Osteoblast (primary cell): ENCODE data around the gene NACC2. TPM values are rescaled to one million over a fixed set of nuclear protein-coding genes. Genes with fewer than 3 reads are reported as not detected.
A peak's percentile ranks its signal among the peaks of the same experiment; 100 is the strongest.

Experiments
- DNase-seq: peaks from one replicate; pipeline ENCODE4 v3.0.0; 2011; ENCODE audit warnings: low spot score, mixed read lengths; ENCODE audit not compliant: insufficient read length; ENCODE audit errors: missing footprints
- H2AFZ ChIP-seq: 2 replicates; pipeline ENCODE4 v1.6.0; 2011; ENCODE audit warnings: mild to moderate bottlenecking, low read length
- H3K27ac ChIP-seq: 2 replicates; pipeline ENCODE4 v1.5.1; 2011; ENCODE audit warnings: mild to moderate bottlenecking, low read depth, low read length, moderate library complexity
- H3K27me3 ChIP-seq: 2 replicates; pipeline ENCODE4 v1.6.0; 2012; ENCODE audit warnings: mild to moderate bottlenecking, control low read depth, inconsistent platforms, low read length, moderate library complexity; ENCODE audit not compliant: insufficient read depth
- H3K36me3 ChIP-seq: 2 replicates; pipeline ENCODE4 v1.5.1; 2011; ENCODE audit warnings: mild to moderate bottlenecking, low read length, control low read depth, moderate library complexity; ENCODE audit not compliant: insufficient read depth
- H3K4me1 ChIP-seq: 2 replicates; pipeline ENCODE4 v1.5.1; 2011; ENCODE audit warnings: mild to moderate bottlenecking, low read length, control low read depth, moderate library complexity; ENCODE audit not compliant: insufficient read depth
- H3K4me2 ChIP-seq: 2 replicates; pipeline ENCODE4 v1.6.0; 2011; ENCODE audit warnings: mild to moderate bottlenecking, low read length; ENCODE audit not compliant: insufficient read depth
- H3K4me3 ChIP-seq: fragments of 200-600 bp; sonication (generic); 3 replicates; pipeline ENCODE4 v1.5.1; 2012; ENCODE audit warnings: mild to moderate bottlenecking, low read length, inconsistent platforms; ENCODE audit not compliant: insufficient read depth
- H3K79me2 ChIP-seq: 2 replicates; pipeline ENCODE4 v1.6.0; 2012; ENCODE audit warnings: mild to moderate bottlenecking, low read length, control low read depth, inconsistent platforms; ENCODE audit not compliant: insufficient read depth
- H3K9me3 ChIP-seq: 2 replicates; pipeline ENCODE4 v1.5.1; 2011; ENCODE audit warnings: low read depth, low read length, control low read depth
- H4K20me1 ChIP-seq: 2 replicates; pipeline ENCODE4 v1.6.0; 2012; ENCODE audit warnings: mild to moderate bottlenecking, low read length, control low read depth; ENCODE audit not compliant: insufficient read depth
- total RNA-seq: library from RNA; depleted of rRNA; stranded (reverse); fragments of >200 nt; gene quantifications from 2 replicates; pipeline ENCODE4 v1.2.3, GENCODE V29; 2012
- TF ChIP-seq, protein P1 (sequence below): IDR thresholded peaks from 2 replicates; pipeline ENCODE4 v1.5.1; 2011; ENCODE audit warnings: mild to moderate bottlenecking, low read depth, low read length, moderate library complexity; ENCODE audit errors: extremely low read depth

Gene NACC2
- total RNA-seq, 1 donor: 32.9 TPM

DNA sequence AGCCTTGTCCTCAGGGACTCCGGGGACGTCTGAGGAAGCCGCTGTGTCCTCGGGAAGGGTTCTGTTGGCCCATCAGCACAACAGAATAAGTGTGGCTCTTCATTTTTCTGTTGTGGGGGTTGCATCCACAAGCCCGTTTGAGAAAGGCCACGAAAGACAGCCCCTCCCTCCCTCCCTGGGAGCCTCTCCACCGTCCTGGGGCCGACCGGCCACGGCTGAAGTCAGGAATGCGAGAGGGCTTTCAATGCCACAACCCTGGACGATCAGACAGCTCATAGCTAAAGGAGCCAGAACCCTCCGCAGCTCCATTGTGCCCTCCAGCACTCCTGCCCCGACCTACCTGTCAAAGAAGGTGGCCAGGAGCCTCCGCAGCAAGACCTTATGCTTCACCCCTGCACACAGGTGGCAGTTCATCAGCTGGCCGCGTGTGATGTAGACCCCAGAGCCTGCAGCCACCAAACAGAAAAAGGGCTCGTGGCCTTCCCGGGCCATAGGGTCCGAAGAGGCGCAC is 81.5 kb downstream of the NACC2 start:
- H3K36me3 ChIP-seq: peaks cover 21% of the 10 kb centered on the region
- TF ChIP-seq, protein P1, sequence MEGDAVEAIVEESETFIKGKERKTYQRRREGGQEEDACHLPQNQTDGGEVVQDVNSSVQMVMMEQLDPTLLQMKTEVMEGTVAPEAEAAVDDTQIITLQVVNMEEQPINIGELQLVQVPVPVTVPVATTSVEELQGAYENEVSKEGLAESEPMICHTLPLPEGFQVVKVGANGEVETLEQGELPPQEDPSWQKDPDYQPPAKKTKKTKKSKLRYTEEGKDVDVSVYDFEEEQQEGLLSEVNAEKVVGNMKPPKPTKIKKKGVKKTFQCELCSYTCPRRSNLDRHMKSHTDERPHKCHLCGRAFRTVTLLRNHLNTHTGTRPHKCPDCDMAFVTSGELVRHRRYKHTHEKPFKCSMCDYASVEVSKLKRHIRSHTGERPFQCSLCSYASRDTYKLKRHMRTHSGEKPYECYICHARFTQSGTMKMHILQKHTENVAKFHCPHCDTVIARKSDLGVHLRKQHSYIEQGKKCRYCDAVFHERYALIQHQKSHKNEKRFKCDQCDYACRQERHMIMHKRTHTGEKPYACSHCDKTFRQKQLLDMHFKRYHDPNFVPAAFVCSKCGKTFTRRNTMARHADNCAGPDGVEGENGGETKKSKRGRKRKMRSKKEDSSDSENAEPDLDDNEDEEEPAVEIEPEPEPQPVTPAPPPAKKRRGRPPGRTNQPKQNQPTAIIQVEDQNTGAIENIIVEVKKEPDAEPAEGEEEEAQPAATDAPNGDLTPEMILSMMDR: no peak
- peak; percentile 76 for DNase-seq
- H4K20me1 ChIP-seq: peaks cover 50% of the 10 kb centered on the region
- no peaks in the 10 kb centered on the region for H3K27me3 ChIP-seq
- no peak overlapping the region for H2AFZ ChIP-seq
- peaks cover 22% of the 10 kb centered on the region for H3K79me2 ChIP-seq
- H3K4me2 ChIP-seq: no peak overlapping the region
- H3K4me1 ChIP-seq: peaks cover 2% of the 10 kb centered on the region
- H3K27ac ChIP-seq: no peak overlapping the region
- no peaks in the 10 kb centered on the region for H3K9me3 ChIP-seq
- no peak overlapping the region for H3K4me3 ChIP-seq

DNA sequence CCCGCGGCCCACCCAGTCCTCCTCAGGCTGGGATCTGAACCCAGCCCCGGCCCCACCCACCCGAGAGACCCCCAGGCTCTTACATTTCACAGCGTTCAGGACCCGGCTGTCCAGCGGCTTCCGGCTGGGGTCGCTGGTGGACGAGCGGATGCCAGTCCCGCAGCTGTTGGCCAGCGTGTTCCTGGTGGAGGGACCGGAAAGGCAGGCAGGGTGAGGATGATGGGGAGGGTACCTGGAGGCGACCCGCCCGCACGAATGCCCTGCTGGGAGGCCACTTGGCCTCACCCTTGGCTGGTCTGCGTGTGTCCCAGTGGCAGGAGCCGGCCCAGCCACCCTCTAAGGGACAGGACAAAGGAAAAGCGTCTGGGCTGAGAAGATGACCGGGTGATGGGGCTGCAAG is 82.0 kb downstream of the NACC2 start:
- peaks cover 7% of the 10 kb centered on the region for H3K4me1 ChIP-seq
- DNase-seq: no peak
- TF ChIP-seq, protein P1: no peak
- H3K27ac ChIP-seq: no peak overlapping the region
- no peak overlapping the region for H3K4me2 ChIP-seq
- H2AFZ ChIP-seq: no peak overlapping the region
- peaks cover 18% of the 10 kb centered on the region for H3K79me2 ChIP-seq
- no peaks in the 10 kb centered on the region for H3K27me3 ChIP-seq
- H4K20me1 ChIP-seq: peaks cover 50% of the 10 kb centered on the region
- H3K36me3 ChIP-seq: peaks cover 22% of the 10 kb centered on the region
- no peaks in the 10 kb centered on the region for H3K9me3 ChIP-seq
- H3K4me3 ChIP-seq: no peak overlapping the region

DNA sequence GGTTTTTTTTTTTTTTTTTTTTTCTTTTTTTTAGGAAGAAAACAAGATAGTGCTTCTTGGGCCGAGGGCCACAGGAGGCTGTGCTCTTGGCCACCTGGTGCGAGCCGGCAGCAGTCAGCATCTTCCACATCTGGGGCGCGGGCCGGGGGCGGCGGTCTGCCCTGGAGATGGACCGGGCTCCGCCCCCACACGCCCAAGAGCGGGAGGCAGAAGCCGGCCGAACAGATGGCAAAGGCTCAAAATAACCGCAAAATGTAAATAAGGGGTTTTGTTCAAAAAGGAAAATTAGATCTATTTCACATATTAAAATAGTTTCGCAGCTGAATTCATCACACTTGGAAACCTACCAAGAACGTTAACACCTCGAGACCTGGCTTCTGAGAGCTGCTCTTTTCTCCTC is 82.4 kb downstream of the NACC2 start:
- H4K20me1 ChIP-seq: peaks cover 50% of the 10 kb centered on the region
- H3K27ac ChIP-seq: no peak overlapping the region
- no peak overlapping the region for H2AFZ ChIP-seq

DNA sequence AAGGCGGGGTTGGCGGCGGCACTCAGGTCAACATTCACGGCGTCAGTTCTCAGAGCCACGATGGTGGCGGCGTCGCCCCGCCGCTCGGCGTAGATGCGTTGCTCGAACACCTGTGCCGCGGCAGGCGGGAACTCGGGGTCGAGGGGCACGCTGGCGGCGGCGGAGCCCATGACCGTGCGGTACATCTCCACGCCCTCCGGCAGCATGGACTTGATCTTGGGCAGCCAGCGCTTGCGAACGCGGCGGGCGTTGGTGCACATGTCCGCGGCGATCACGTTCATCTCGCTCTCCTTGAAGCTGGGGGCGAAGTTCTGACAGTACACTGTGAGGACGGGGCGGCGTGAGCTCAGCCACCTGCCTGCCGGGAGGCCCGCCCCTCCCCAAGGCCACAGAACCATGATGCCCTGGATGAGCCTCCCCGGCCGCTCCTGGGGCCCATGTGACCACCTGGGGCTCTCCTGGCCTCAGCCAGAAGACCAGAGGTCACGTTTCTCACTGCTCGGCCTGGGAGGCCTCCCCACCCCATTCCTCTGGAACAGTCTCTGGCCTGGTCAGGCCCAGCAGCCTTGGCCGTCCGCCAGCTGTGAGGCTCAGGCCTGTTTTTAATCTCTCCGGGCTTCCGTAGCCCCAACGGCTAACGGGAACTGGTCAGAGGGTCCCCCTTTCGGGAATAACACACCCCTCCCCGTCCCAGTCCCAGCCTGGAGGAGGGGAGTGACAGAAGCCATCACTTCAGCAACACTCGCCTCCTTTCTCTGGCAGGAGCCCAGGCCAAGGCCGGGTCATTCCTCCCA is 83.2 kb downstream of the NACC2 start:
- Histone ChIP-seq H3K4me2 (no peak overlapping the region), H2AFZ (no peak overlapping the region), H3K4me3 (no peak overlapping the region), H3K36me3 (peaks cover 28% of the 10 kb centered on the region), H3K27me3 (no peaks in the 10 kb centered on the region), H3K79me2 (peaks cover 7% of the 10 kb centered on the region), H3K4me1 (peaks cover 7% of the 10 kb centered on the region), H3K9me3 (no peaks in the 10 kb centered on the region), H4K20me1 (peaks cover 48% of the 10 kb centered on the region), H3K27ac (no peak overlapping the region)
- DNase-seq: peak; percentile 95
- TF ChIP-seq, protein P1: no peak

More for the DNA sequence above, 82.4 kb downstream of the NACC2 start:
- TF ChIP-seq, protein P1: no peak
- Histone ChIP-seq H3K36me3 (peaks cover 25% of the 10 kb centered on the region), H3K4me3 (no peak overlapping the region), H3K27me3 (no peaks in the 10 kb centered on the region), H3K9me3 (no peaks in the 10 kb centered on the region), H3K4me1 (peaks cover 7% of the 10 kb centered on the region), H3K4me2 (no peak overlapping the region), H3K79me2 (peaks cover 14% of the 10 kb centered on the region)
- peak; percentile 85 for DNase-seq
